SK-N-SH treated with all-trans-retinoic acid at 6 μM for 48 hours (cell line): ENCODE results near the gene MBOAT7.

Experiments
- ATAC-seq: fragments of 200-7000 bp; cut with Tn5 transposase; 3 replicates; pipeline ENCODE4 v1.9.1; 2020; ENCODE audit warnings: mild to moderate bottlenecking, moderate library complexity
- BACH2 ChIP-seq: fragments of 250-450 bp; sonication (Bioruptor Pico); IDR thresholded peaks from 2 replicates; pipeline ENCODE4 v1.9.0; 2021; ENCODE audit warnings: mild to moderate bottlenecking, borderline replicate concordance
- CREB5 ChIP-seq: fragments of 250-450 bp; sonication (Bioruptor Pico); IDR thresholded peaks from 2 replicates; pipeline ENCODE4 v1.5.1; 2020; ENCODE audit warnings: low read depth, mild to moderate bottlenecking, moderate library complexity
- CSDC2 ChIP-seq: fragments of 250-450 bp; sonication (Bioruptor Pico); IDR thresholded peaks from 2 replicates; pipeline ENCODE4 v1.5.0; 2020; ENCODE audit warnings: mild to moderate bottlenecking, moderate library complexity
- CSRNP3 ChIP-seq: fragments of 250-450 bp; sonication (Bioruptor Pico); IDR thresholded peaks from 2 replicates; pipeline ENCODE4 v1.5.1; 2021; ENCODE audit warnings: mild to moderate bottlenecking, moderate library complexity
- GLIS3 ChIP-seq: fragments of 250-450 bp; sonication (Bioruptor Pico); IDR thresholded peaks from 2 replicates; pipeline ENCODE4 v1.5.0; 2020; ENCODE audit warnings: mild to moderate bottlenecking, moderate library complexity
- ISL1 ChIP-seq: fragments of 250-450 bp; sonication (Bioruptor Pico); IDR thresholded peaks from 2 replicates; pipeline ENCODE4 v2.1.2; 2022; ENCODE audit warnings: mild to moderate bottlenecking, moderate library complexity
- OSR1 ChIP-seq: fragments of 250-450 bp; sonication (Bioruptor Pico); IDR thresholded peaks from 2 replicates; pipeline ENCODE4 v1.8.0; 2022; ENCODE audit warnings: moderate library complexity, mild to moderate bottlenecking, inconsistent platforms
- PATZ1 ChIP-seq: fragments of 250-450 bp; sonication (Bioruptor Pico); IDR thresholded peaks from 2 replicates; pipeline ENCODE4 v1.8.0; 2020; ENCODE audit warnings: mild to moderate bottlenecking, moderate library complexity, borderline replicate concordance
- POU6F1 ChIP-seq: fragments of 250-450 bp; sonication (Bioruptor Pico); IDR thresholded peaks from 2 replicates; pipeline ENCODE4 v1.8.0; 2021; ENCODE audit warnings: low read depth, mild to moderate bottlenecking, moderate library complexity, borderline replicate concordance
- PPARA ChIP-seq: fragments of 250-450 bp; sonication (Bioruptor Pico); IDR thresholded peaks from 2 replicates; pipeline ENCODE4 v1.5.0; 2020; ENCODE audit warnings: mild to moderate bottlenecking, borderline replicate concordance
- RARB ChIP-seq: fragments of 250-450 bp; sonication (Bioruptor Pico); IDR thresholded peaks from 2 replicates; pipeline ENCODE4 v1.8.0; 2021; ENCODE audit warnings: mild to moderate bottlenecking, moderate library complexity
- SNAI2 ChIP-seq: fragments of 250-450 bp; sonication (Bioruptor Pico); IDR thresholded peaks from 2 replicates; pipeline ENCODE4 v1.5.0; 2020; ENCODE audit warnings: mild to moderate bottlenecking, moderate library complexity
- TCF4 ChIP-seq: fragments of 250-450 bp; sonication (Bioruptor Pico); IDR thresholded peaks from 2 replicates; pipeline ENCODE4 v1.8.0; 2021; ENCODE audit warnings: mild to moderate bottlenecking, moderate library complexity, borderline replicate concordance
- TSHZ2 ChIP-seq: fragments of 250-450 bp; sonication (Bioruptor Pico); IDR thresholded peaks from 2 replicates; pipeline ENCODE4 v1.5.0; 2020; ENCODE audit warnings: mild to moderate bottlenecking, moderate library complexity
- ZC3H10 ChIP-seq: fragments of 250-450 bp; sonication (Bioruptor Pico); IDR thresholded peaks from 2 replicates; pipeline ENCODE4 v1.5.1; 2021; ENCODE audit warnings: mild to moderate bottlenecking, moderate library complexity
- ZFP3 ChIP-seq: fragments of 250-450 bp; sonication (Bioruptor Pico); IDR thresholded peaks from 2 replicates; pipeline ENCODE4 v1.5.0; 2020; ENCODE audit warnings: mild to moderate bottlenecking, moderate library complexity
- ZFP30 ChIP-seq: fragments of 450-650 bp; formaldehyde crosslinking; IDR thresholded peaks from 2 replicates; pipeline ENCODE4 v1.5.0; 2022; ENCODE audit warnings: mild to moderate bottlenecking, moderate library complexity
- ZNF70 ChIP-seq: fragments of 450-650 bp; formaldehyde crosslinking; IDR thresholded peaks from 2 replicates; pipeline ENCODE4 v1.5.0; 2020; ENCODE audit warnings: mild to moderate bottlenecking, moderate library complexity
- ZNF8 ChIP-seq: fragments of 450-650 bp; formaldehyde crosslinking; IDR thresholded peaks from 2 replicates; pipeline ENCODE4 v1.5.0; 2020; ENCODE audit warnings: mild to moderate bottlenecking, moderate library complexity

MBOAT7 gene

GRCh38 chr19:54179262-54179852 is 10.0 kb downstream of the MBOAT7 start (continued):
- TF ChIP-seq ZNF8 (no peak), CREB5 (CRISPR knock-in tag) (no peak), SNAI2 (CRISPR knock-in tag) (no peak), CSRNP3 (CRISPR knock-in tag) (no peak), ZFP3 (CRISPR knock-in tag) (no peak), GLIS3 (CRISPR knock-in tag) (no peak)

GRCh38 chr19:54178581-54179261 is 10.7 kb downstream of the MBOAT7 start:
- ATAC-seq = peak; percentile 71
- TF ChIP-seq ZNF70 (CRISPR knock-in tag) = no peak
- TF ChIP-seq ZFP3 (CRISPR knock-in tag) = no peak
- no peak for TF ChIP-seq CSDC2 (CRISPR knock-in tag)
- TF ChIP-seq CREB5 (CRISPR knock-in tag) = no peak
- no peak for TF ChIP-seq PPARA (CRISPR knock-in tag)
- no peak for TF ChIP-seq ZC3H10 (CRISPR knock-in tag)
- no peak for TF ChIP-seq OSR1 (CRISPR knock-in tag)
- no peak for TF ChIP-seq BACH2 (CRISPR knock-in tag)
- TF ChIP-seq ZFP30 (CRISPR knock-in tag) = no peak
- TF ChIP-seq TSHZ2 = no peak
- no peak for TF ChIP-seq GLIS3 (CRISPR knock-in tag)

GRCh38 chr19:54173951-54174834 is 15.2 kb downstream of the MBOAT7 start:
- no peak for TF ChIP-seq TCF4 (CRISPR knock-in tag)
- TF ChIP-seq BACH2 (CRISPR knock-in tag) = no peak
- TF ChIP-seq CSDC2 (CRISPR knock-in tag) = no peak
- ATAC-seq = peak; percentile 5

- ATAC-seq = no peak
- TF ChIP-seq ZNF8 (no peak), GLIS3 (CRISPR knock-in tag) (no peak), ISL1 (CRISPR knock-in tag) (no peak), TSHZ2 (no peak), RARB (CRISPR knock-in tag) (no peak), POU6F1 (no peak), PATZ1 (CRISPR knock-in tag) (no peak), CSDC2 (CRISPR knock-in tag) (no peak)
Observed at GRCh38 chr19:54173359-54173699, 16.1 kb downstream of the MBOAT7 start.
